ENCODE results near the gene ASPN.
"Not testable (repeated sequence)": the region's sequence is repeated elsewhere in the genome, so short reads cannot be mapped to it uniquely, and the experiment has no call there.

Gene ASPN

GRCh38 chr9:92467041-92467440 is 15.3 kb downstream of the ASPN start:
- DNase-seq: no peak

- no peak for DNase-seq
These were observed 18.3 kb downstream of the ASPN start for GRCh38 chr9:92463984-92464383.

- no peak for DNase-seq
These were observed 18.9 kb downstream of the ASPN start for GRCh38 chr9:92463387-92463786.

GRCh38 chr9:92457576-92457975 is 24.7 kb downstream of the ASPN start:
- no peak for DNase-seq

GRCh38 chr9:92455217-92455616 is 27.1 kb downstream of the ASPN start:
- no peak for DNase-seq

GRCh38 chr9:92446536-92446935 is 35.8 kb downstream of the ASPN start:
- DNase-seq: no peak

- DNase-seq: no peak
These were observed 37.5 kb downstream of the ASPN start for GRCh38 chr9:92444841-92445240.

- DNase-seq: no peak
These were observed 41.6 kb downstream of the ASPN start for GRCh38 chr9:92440751-92441046.

GRCh38 chr9:92439921-92440750 is 42.2 kb downstream of the ASPN start:
- no peak for DNase-seq

- no peak for DNase-seq
These were observed 43.3 kb downstream of the ASPN start for GRCh38 chr9:92438900-92439526.

GRCh38 chr9:92435263-92435662 is 47.0 kb downstream of the ASPN start:
- DNase-seq: no peak

GRCh38 chr9:92432972-92433548 is 49.2 kb downstream of the ASPN start:
- DNase-seq: no peak

GRCh38 chr9:92432350-92432749 is 50.0 kb downstream of the ASPN start:
- DNase-seq: no peak

GRCh38 chr9:92429836-92430235 is 52.5 kb downstream of the ASPN start:
- no peak for DNase-seq

- DNase-seq: no peak
These were observed 55.7 kb downstream of the ASPN start for GRCh38 chr9:92426501-92427145.

- DNase-seq: no peak
These were observed 56.8 kb downstream of the ASPN start for GRCh38 chr9:92425474-92425873.

- no peak for DNase-seq
These were observed 58.0 kb downstream of the ASPN start, which contains the start of gene OMD for GRCh38 chr9:92424340-92424739. Gene OMD, minus strand, starts transcription at chr9:92424471. Its CDS starts 6,913 bp downstream, at chr9:92417558.

GRCh38 chr9:92423612-92424011 is 58.7 kb downstream of the ASPN start:
- no peak for DNase-seq

- DNase-seq: no peak
These were observed 59.5 kb downstream of the ASPN start for GRCh38 chr9:92422611-92423338.

- DNase-seq: no peak
These were observed 67.7 kb downstream of the ASPN start for GRCh38 chr9:92414566-92414965.

- DNase-seq: not testable (repeated sequence)
These were observed 71.1 kb downstream of the ASPN start for GRCh38 chr9:92411157-92411556.

- DNase-seq: no peak
These were observed 73.4 kb downstream of the ASPN start for GRCh38 chr9:92408747-92409478.

Data from T-helper 9 cell (primary cell).